HUES6 (cell line): ENCODE data around the gene TAF10.

Source experiments
- H3K27ac ChIP-seq: 2 replicates; pipeline ENCODE4 v1.7.0; 2013; ENCODE audit warnings: low read depth, mild to moderate bottlenecking, low read length, inconsistent platforms
- H3K27me3 ChIP-seq: 2 replicates; pipeline ENCODE4 v1.6.1; 2013; ENCODE audit warnings: low read length; ENCODE audit not compliant: control insufficient read depth, insufficient read depth
- H3K36me3 ChIP-seq: 2 replicates; pipeline ENCODE4 v1.6.1; 2013; ENCODE audit warnings: low read length; ENCODE audit not compliant: control insufficient read depth, insufficient read depth
- H3K4me1 ChIP-seq: 2 replicates; pipeline ENCODE4 v1.6.1; 2013; ENCODE audit warnings: low read length; ENCODE audit not compliant: control insufficient read depth, insufficient read depth
- H3K4me3 ChIP-seq: 2 replicates; pipeline ENCODE4 v1.5.1; 2013; ENCODE audit warnings: low read depth, low read length
- H3K9ac ChIP-seq: one replicate; pipeline ENCODE4 v1.6.1; 2013; ENCODE audit warnings: mild to moderate bottlenecking, low read length
- H3K9me3 ChIP-seq: 2 replicates; pipeline ENCODE4 v1.6.1; 2013; ENCODE audit warnings: low read depth, low read length; ENCODE audit not compliant: control insufficient read depth, insufficient read depth

Gene TAF10

DNA sequence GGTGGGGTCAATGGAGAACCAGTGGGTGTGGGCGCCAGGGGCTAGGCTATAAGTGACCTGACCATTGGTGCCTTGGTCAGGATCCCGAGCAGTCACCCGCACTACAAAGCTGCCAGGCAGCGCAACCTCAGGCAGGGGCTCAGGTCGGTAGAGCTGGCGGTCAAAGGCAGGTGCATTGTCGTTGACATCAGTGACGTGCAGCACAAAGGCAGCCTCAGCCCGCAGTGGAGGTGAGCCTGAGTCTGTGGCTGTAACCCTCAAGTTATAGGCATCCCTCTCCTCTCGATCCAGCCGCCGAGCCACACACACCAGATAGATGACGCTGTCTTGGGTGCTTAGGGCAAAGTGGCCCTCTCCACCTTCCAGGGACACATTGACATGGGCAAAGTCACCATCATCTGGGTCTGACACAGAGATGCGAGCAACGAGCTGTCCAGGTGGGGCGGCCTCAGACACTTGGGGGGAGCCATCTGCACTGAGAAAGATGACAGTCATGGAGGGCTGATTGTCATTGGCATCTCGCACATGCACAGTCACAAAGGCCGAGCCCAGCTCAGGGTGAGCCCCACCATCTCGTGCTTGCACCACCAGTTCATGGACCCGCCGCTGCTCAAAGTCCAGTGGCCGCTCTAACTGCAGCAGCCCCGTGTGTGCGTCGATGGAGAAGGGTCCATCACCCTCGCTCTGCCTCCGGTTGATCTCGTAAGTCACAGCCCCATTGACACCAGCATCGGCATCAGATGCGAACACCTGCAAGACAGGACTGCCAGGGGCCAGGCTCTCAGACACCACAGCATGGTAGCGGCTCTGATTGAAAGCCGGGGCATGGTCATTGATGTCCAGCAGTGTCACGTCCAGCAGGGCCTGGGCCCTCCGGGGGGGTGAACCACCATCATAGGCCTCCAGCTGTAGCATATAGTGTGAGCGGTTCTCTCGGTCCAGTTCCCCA is 28.3 kb upstream of the TAF10 start:
- Histone ChIP-seq H3K9ac (no peak overlapping the region), H3K4me3 (no peak overlapping the region)

GRCh38 chr11:6638429-6638828 is 26.4 kb upstream of the TAF10 start:
- Histone ChIP-seq H3K36me3 (no peaks in the 10 kb centered on the region), H3K4me1 (peaks cover 8% of the 10 kb centered on the region; the same call in 1 of the 2 replicates), H3K9ac (no peak overlapping the region), H3K27ac (no peak overlapping the region), H3K9me3 (no peaks in the 10 kb centered on the region), H3K27me3 (no peaks in the 10 kb centered on the region), H3K4me3 (no peak overlapping the region)

More for the DNA sequence above, 28.3 kb upstream of the TAF10 start:
- Histone ChIP-seq H3K9me3 (no peaks in the 10 kb centered on the region), H3K36me3 (no peaks in the 10 kb centered on the region), H3K27me3 (no peaks in the 10 kb centered on the region), H3K4me1 (peaks cover 6% of the 10 kb centered on the region; the same call in 1 of the 2 replicates), H3K27ac (no peak overlapping the region)

GRCh38 chr11:6637871-6638270 is 25.9 kb upstream of the TAF10 start:
- Histone ChIP-seq H3K27ac (no peak overlapping the region), H3K4me3 (no peak overlapping the region), H3K4me1 (peaks cover 8% of the 10 kb centered on the region; the same call in 1 of the 2 replicates), H3K9me3 (no peaks in the 10 kb centered on the region), H3K27me3 (no peaks in the 10 kb centered on the region), H3K9ac (no peak overlapping the region), H3K36me3 (no peaks in the 10 kb centered on the region; the same call in 1 of the 2 replicates)

GRCh38 chr11:6636480-6636879 is 24.5 kb upstream of the TAF10 start:
- H3K36me3 ChIP-seq: no peaks in the 10 kb centered on the region; the same call in 1 of the 2 replicates
- no peak overlapping the region for H3K9ac ChIP-seq
- H3K27me3 ChIP-seq: peaks cover 12% of the 10 kb centered on the region

DNA sequence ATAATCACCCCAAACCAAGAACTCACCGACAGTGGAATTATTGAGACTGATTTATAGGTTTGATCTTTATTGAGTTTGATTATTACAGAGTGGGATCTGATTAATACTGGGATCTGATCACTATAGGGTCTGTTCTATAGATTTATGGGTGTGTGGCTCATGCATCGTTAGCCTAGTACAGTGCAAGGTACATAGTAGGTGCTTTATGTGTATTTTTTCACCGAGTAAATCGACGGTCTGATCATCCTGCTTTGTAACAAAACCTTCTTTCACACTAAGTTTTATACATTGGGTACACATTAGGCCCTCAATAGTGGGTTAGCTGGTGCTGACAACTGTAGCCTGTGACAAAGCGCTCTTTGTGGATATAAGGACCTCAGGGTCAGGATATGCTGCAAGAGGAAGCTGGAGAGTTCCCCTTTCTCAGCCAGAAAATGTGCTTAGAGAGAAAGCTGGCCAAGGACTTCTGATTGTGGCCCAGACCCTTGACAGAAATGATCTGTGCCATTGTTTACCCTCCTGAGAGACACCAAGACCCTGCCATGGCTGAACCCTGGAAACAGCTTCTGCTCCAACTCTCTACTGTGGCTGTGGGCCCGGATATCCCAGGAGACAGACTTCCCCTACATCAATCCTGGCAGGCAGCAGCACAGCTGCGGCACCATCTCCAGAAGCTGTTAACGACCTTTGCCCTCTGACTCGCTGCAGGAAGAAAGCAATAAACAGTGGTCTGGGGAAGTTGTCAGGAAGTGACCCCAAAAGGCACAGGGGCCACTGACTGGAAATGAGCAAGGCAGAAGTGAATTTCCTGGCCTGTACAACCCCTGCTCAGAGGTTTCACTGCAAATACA is 23.3 kb upstream of the TAF10 start:
- Histone ChIP-seq H3K27me3 (peaks cover 24% of the 10 kb centered on the region), H3K9me3 (no peaks in the 10 kb centered on the region), H3K4me1 (peaks cover 8% of the 10 kb centered on the region; the same call in 1 of the 2 replicates), H3K36me3 (no peaks in the 10 kb centered on the region; the same call in 1 of the 2 replicates), H3K4me3 (no peak overlapping the region), H3K27ac (no peak overlapping the region), H3K9ac (no peak overlapping the region)

More at GRCh38 chr11:6636480-6636879, 24.5 kb upstream of the TAF10 start:
- Histone ChIP-seq H3K9me3 (no peaks in the 10 kb centered on the region), H3K4me3 (no peak overlapping the region), H3K27ac (no peak overlapping the region), H3K4me1 (peaks cover 8% of the 10 kb centered on the region; the same call in 1 of the 2 replicates)

GRCh38 chr11:6634534-6634933 is 22.5 kb upstream of the TAF10 start:
- Histone ChIP-seq H3K36me3 (no peaks in the 10 kb centered on the region; the same call in 1 of the 2 replicates), H3K27ac (no peak overlapping the region), H3K9me3 (no peaks in the 10 kb centered on the region), H3K4me1 (peaks cover 8% of the 10 kb centered on the region; the same call in 1 of the 2 replicates), H3K27me3 (peaks cover 32% of the 10 kb centered on the region), H3K4me3 (no peak overlapping the region), H3K9ac (no peak overlapping the region)

- Histone ChIP-seq H3K27me3 (peaks cover 40% of the 10 kb centered on the region), H3K4me3 (no peak overlapping the region), H3K4me1 (peaks cover 8% of the 10 kb centered on the region; the same call in 1 of the 2 replicates), H3K27ac (no peak overlapping the region), H3K36me3 (peaks cover 2% of the 10 kb centered on the region; the same call in 1 of the 2 replicates), H3K9me3 (no peaks in the 10 kb centered on the region), H3K9ac (no peak overlapping the region)
Observed at GRCh38 chr11:6633422-6634408, 21.7 kb upstream of the TAF10 start.

DNA sequence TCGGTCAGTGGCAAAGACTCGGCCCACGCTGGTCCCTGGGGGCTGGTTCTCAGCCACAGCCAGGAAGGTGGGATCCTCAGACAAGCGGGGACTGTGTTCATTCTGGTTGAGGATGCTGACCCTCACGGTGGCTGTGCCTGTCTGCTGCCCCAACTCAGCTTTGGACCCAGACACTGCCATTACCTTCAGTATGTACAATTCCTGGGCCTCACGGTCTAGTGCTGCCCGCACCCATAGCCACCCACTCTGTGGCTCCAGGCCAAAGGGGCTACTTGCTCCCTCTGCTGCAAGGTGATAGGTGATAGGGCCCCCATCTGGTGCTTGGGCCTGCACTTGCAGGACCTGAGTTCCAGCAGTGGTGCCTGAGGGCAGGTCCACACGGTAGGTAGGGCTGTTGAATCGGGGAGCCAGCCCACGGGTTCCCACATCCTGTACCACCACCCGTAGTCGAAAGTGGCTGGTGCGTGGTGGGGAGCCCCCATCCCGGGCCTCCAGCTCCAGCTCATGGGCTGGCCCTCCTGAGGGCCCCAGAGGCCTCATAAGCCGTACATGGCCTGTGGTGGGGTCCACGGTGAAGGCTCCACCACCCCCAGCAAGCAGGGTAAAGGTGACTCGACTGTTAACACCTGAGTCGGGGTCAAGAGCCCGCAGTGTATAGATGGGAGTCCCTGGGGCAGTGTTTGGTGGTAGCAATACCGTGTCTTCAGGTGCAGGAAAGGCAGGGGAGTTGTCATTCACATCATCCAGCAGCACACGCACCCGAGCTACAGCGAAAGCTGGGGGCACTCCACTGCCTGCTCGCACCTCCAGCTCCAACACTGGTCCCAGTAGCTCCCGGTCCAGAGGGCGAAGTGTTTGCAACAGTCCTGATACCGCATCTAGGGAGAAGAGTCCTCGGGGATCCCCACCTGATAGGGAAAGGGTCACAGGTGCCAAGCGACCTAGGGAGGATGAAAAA is 20.4 kb upstream of the TAF10 start:
- H3K4me1 ChIP-seq: peaks cover 8% of the 10 kb centered on the region; the same call in 1 of the 2 replicates
- no peak overlapping the region for H3K9ac ChIP-seq
- H3K4me3 ChIP-seq: no peak overlapping the region
- peaks cover 44% of the 10 kb centered on the region for H3K27me3 ChIP-seq
- H3K27ac ChIP-seq: no peak overlapping the region
- H3K9me3 ChIP-seq: no peaks in the 10 kb centered on the region
- peaks cover 4% of the 10 kb centered on the region; the same call in 1 of the 2 replicates for H3K36me3 ChIP-seq

GRCh38 chr11:6631361-6631890 is 19.4 kb upstream of the TAF10 start:
- H3K4me1 ChIP-seq: peaks cover 8% of the 10 kb centered on the region; the same call in 1 of the 2 replicates
- H3K36me3 ChIP-seq: peaks cover 14% of the 10 kb centered on the region
- H3K27ac ChIP-seq: no peak overlapping the region
- no peak overlapping the region for H3K4me3 ChIP-seq
- no peak overlapping the region for H3K9ac ChIP-seq
- H3K9me3 ChIP-seq: no peaks in the 10 kb centered on the region
- H3K27me3 ChIP-seq: peaks cover 44% of the 10 kb centered on the region
